HG03159 (cell line): ENCODE measurements around the gene OCEL1.

Experiments
- ATAC-seq: cut with Tn5 transposase; IDR thresholded peaks from one replicate; pipeline ENCODE4 v1.9.1; 2021; ENCODE audit warnings: mild to moderate bottlenecking, moderate library complexity; ENCODE audit not compliant: unreplicated experiment

OCEL1 gene

GRCh38 chr19:17237747-17238706 lies 12.0 kb downstream of the OCEL1 start:
- no peak for ATAC-seq

DNA sequence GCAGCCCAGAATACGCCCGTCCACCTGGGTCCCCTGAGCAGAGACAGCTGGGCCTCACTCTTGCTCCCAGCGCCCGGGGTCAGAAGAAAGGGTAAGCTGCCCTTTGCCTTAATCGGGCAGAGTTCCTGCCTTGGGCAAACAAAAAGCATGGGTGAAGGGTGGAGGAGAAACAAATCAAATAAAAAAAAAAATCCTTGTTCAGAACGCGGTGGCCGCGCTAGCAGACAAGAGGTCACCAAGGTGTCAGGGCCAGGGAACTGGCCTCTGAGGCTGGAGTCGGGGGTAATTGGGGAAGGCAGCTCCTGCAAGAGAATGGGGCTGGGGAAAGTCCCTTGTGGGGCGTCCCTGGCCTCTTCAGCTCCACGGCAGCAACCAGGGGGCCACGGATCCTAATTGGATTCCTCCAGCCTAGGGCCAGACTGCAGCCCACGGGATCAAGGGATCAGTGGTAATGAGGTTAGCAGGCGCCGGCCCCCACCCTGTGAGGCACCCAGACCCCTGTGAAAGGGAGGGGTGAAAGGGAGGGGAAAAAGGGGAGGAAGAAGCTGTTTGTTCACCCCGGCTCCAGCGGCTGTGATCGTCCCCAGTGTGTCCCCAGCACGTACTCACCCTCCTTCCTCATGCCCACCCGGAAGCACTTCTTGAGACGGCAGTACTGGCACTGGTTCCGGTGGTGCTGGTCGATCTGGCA lies 14.2 kb downstream of the OCEL1 start:
- ATAC-seq: no peak

GRCh38 chr19:17240826-17241399 lies 14.9 kb downstream of the OCEL1 start:
- ATAC-seq: no peak

DNA sequence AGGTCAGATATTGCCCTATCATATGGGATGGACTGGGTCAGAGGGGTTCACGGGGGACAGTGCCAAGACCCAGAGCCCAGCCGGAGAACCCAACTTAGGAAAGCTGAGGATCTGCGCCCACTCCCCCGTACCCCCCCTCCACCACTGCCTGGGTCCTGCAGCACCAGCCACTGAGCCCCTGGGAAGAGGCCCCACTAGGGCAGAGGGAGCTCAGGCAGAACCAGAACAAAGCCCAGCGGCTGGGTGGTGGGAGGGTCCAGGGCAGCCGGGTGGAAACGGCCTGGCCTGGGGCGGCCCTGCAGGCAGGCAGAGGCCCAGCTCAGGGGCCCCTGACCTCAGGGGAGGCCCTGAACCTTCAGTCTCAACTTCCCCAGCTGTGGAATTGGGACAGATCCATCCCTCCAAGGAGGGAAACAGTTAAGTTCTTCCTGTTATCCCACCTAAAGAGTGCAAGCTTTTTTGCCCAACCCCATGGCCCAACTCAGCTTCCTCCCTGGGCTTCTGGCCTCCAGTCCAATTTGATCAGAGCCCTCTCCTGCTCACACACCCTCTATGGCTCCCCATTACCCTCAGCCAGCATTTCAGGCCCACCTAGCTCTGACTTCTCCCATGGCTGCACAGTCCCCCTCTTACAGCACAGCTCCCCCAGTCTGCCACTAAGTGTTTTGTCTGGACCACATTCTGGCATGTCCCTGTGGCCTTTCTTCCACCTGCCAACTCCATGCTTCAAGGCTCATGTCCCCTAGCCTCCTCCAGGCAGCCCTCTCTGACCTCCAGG lies 16.6 kb downstream of the OCEL1 start:
- ATAC-seq: no peak

GRCh38 chr19:17243211-17243829 lies 17.3 kb downstream of the OCEL1 start:
- no peak for ATAC-seq

- ATAC-seq: no peak
These were observed 18.0 kb downstream of the OCEL1 start for GRCh38 chr19:17243830-17244617.

GRCh38 chr19:17244618-17245534 lies 18.9 kb downstream of the OCEL1 start:
- no peak for ATAC-seq

DNA sequence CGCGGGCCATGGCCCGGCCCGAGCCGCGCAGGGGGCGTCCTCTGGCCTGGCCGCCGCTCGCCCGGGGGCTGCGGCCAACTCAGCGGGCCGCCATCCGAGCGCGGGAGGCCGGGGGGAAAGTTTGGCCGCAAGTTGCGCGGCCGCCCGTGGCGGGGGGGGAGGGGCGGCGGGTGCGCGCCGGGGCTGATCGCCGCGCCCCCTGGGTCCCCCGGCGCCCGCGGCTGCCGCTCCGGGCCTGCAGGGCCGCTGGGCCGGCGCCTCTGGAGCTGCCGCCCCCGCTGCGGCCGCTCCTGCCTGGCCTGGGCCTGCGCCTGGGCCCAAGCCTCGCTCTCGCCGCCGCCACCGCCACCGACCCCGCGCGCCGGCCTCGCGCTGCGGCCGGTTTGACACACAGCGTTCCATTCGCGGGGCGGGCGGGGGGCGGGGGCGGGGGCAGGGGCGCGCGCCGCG lies 19.5 kb downstream of the OCEL1 start, which contains the start of gene NR2F6:
Gene NR2F6 (minus strand): TSS at position 385 of the 450 bp plus-strand sequence. CDS start 699 bp downstream, outside the sequence.
- ATAC-seq: no peak

GRCh38 chr19:17246681-17247425 lies 20.8 kb downstream of the OCEL1 start:
- no peak for ATAC-seq

DNA sequence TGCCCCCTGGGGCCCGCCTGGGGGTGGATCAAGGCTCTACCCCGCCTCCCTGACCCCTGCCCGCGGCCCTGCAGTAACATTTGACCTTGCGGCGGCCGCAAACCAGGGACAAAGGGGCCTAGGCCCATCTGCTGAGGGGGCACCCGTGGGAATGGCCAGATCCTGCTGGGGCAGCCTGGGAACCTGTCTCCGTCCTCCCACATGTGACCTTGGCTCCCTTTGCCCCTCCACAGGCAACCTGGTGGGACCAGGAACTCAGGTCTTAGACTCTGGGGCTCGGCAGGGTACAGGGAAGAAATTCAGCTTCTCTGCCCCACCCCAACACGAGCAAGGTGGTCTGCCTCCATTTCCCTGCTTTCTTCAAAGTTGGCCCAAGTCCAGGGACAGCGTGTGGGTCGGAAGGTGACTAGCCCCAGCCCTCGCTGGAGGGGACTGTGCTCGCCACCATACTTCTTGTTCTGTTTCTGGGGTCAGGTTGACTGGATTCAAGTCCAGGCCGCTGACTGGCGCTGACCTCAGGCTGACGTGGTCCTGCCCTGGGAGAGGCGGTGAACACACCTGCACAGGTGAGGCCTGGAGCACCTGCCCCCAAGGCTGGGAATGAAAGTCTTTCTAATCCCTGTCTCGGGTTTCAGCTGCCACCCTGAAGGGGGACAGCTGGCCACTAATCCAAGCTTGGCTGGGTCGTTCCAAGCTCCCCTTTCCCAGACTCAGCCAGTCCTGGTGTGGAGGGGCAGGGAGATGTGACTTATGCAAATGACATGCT lies 22.2 kb downstream of the OCEL1 start:
- ATAC-seq: no peak

DNA sequence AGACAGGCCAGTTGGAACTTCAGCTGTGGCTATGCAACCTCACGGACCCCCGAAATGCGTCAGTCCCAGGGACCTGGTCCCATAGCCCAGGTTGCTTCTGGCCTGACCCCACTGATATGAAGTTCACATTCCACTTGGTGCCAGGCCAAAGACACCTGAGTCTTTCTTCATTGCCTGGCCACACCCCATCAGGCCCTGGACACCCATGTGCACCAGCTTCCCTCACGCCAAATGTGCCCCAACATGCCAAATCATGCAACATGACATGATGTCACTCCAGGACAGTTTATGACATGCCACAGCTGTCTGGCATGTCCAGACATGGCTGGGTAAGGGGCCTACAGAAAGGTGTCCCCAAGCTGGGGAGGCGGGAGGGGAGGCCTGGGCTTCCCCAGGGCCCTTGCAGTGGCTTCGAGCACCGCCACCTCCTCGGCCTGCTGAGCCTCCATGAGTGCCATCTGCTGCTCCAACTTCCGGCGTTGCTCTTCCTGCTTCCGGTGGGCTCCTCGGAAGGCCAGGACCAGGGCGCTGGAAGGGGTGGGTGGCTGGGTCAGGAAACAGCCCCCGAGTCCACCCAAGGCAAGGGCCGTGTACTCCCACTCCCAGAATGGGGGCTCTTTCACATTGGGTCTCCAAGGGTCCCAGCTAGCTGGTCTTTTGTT lies 24.0 kb downstream of the OCEL1 start:
- ATAC-seq: no peak

DNA sequence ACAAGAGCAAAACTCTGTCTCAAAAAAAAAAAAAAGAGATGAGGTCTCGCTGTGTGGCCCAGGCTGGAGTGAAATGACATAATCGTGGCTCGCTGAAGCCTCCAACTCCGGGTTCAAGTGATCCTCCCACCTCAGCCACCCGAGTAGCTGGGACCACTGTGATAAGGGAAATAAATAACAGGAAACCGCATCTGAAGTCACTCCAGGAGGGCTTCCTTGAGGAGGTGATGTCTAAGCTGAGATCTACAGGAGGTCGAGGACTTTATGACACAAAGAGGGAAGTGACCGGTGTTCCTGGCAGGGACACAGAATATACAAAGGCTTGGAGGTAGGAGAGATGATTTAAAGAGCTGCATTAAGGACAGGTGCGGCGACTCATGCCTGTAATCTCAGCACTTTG lies 28.6 kb downstream of the OCEL1 start:
- ATAC-seq: no peak

DNA sequence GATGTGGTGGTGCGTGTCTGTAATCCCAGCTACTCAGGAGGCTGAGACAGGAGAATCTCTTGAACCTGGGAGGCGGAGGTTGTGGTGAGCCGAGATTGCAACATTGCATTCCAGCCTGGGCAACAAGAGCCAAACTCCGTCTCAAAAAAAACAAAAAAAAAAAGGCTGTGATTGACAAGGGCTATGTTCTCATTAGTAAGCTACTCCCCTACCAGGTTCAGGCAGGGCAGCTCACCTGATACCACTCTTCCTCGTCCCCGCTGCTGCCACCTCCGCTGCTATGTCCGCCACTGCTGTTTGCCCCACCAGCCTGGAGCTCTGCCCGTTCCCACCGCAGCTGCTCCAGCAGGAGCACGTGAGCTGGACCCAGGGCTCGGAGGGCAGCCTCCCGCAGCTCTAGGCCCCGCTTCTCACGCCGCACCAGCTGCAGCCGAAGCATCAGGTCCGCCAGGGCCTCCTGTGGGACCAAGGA lies 29.2 kb downstream of the OCEL1 start:
- ATAC-seq: no peak

GRCh38 chr19:17256130-17256529 lies 30.1 kb downstream of the OCEL1 start:
- ATAC-seq: no peak

DNA sequence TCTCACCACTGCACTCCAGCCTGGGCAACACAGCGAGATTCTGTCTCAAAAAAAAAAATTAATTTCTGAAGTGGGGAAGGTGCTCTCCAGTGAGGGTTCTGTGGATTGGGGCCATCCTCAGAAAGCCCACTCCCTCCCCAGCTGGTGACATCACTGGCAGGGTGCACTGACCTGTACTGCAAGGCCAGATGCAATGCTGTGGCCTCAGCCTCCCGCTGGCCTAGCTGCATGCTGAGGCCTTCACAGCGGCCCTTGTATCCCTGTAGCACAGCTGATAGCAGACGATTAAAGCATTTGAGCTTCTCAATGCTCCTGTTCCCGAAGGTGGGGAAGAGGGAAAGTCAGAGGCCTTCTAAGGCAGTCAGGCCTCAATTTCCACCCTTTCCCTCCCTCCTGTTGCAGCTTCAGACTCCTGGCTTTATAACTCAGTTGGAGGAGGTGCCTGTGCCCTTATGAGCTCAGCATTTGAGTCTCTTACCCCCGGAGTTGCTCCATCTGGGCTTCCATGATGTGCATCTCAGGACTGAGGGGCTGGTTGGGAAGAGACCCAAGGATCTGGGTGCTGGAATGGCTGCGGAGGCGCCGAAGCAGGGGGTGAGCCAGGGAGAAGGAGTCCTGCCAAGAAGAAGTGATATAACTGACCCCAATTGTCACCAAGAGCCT lies 33.2 kb downstream of the OCEL1 start:
- no peak for ATAC-seq

- no peak for ATAC-seq
These were observed 33.9 kb downstream of the OCEL1 start for GRCh38 chr19:17259934-17260333.
